ENCODE data around the gene ZNRD2.

Gene ZNRD2

GRCh38 chr11:65611758-65612603 is 41.7 kb downstream of the ZNRD2 start:
- no peak for DNase-seq

GRCh38 chr11:65612691-65613090 is 42.4 kb downstream of the ZNRD2 start:
- DNase-seq = no peak

- DNase-seq = peak; percentile 17
These were observed 43.0 kb downstream of the ZNRD2 start for GRCh38 chr11:65613091-65613928.

GRCh38 chr11:65615229-65615949 is 45.1 kb downstream of the ZNRD2 start, which contains the start of gene PCNX3:
Gene PCNX3, plus strand, starts transcription at chr11:65615776. Its CDS starts 536 bp downstream, at chr11:65616312.
- peak; percentile 100 for DNase-seq

GRCh38 chr11:65615950-65616574 is 45.8 kb downstream of the ZNRD2 start:
- peak; percentile 50 for DNase-seq

GRCh38 chr11:65616575-65617001 is 46.3 kb downstream of the ZNRD2 start:
- DNase-seq = no peak

- DNase-seq = no peak
These were observed 47.0 kb downstream of the ZNRD2 start for GRCh38 chr11:65617136-65617850.

- no peak for DNase-seq
These were observed 47.9 kb downstream of the ZNRD2 start for GRCh38 chr11:65617990-65618751.

GRCh38 chr11:65618763-65619162 is 48.5 kb downstream of the ZNRD2 start:
- DNase-seq = no peak

- no peak for DNase-seq
These were observed 49.1 kb downstream of the ZNRD2 start for GRCh38 chr11:65619281-65619928.

GRCh38 chr11:65620666-65621065 is 50.4 kb downstream of the ZNRD2 start:
- DNase-seq = no peak

GRCh38 chr11:65621460-65621859 is 51.2 kb downstream of the ZNRD2 start:
- DNase-seq = no peak

Data from CD4-positive, alpha-beta T cell treated with Interleukin-6 for 4 hours (primary cell).